ENCODE measurements around the gene CPNE6. TPM values are rescaled to one million over a fixed set of nuclear protein-coding genes. Genes with fewer than 3 reads are reported as not detected.

The CPNE6 gene
- total and polyA plus RNA-seq, 2 of the 8 experiments (the other 6 are each of a cell fraction or from before 2014, with no cell fraction given): 0.05 TPM; not detected in 1

DNA sequence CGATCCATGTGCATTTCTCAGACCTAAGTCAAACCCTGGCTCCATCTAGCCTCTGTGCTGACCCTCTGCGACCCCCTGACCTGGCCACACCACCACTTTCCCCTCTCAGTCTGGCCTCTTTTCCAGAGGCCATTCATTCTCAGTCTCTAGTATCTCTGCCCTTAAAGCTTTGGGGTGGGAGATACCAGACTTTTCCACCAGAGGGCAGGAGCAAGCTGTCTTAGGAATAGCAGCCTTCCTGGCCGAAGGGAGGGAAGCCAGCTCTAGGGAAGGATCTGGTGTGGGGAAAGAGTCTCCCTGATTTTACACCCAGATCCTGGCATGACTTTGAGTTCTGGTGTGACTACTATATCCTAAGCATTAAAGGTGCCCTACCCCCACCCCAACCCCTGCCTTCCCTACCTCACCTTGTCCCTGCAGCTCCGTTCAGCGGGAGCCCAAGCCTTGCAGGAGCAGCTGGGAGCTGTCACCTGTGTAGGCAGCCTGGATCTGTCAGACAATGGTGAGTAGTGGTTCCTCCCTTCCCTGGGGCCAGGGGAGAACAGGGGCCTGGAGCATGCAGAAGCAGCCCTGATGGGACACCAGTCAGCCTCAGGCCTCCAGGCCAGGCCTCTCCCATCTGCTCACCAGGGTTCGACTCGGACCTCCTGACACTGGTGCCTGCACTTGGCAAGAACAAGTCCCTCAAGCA is 13.0 kb upstream of the CPNE6 start (continued):
- peak in 2 of 3 experiments; percentile 84 to 93; a peak in 3 of 4 replicates for TF ChIP-seq CTCF (IDR thresholded peaks at IDR 0.05; ENCODE audit: control extremely low read depth in 1 of 3, insufficient read depth in 1 of 3, low read depth in 1 of 3, low read length in 3 of 3)
- TF ChIP-seq PHF8 (conservative IDR thresholded peaks at IDR 0.05; ENCODE audit: low read depth, low read length): 0 out of 2 replicates have a peak, but pooled peaks have one; percentile 20
- TF ChIP-seq RAD21 (IDR thresholded peaks at IDR 0.05 in 1 of 2, conservative IDR thresholded peaks at IDR 0.05 in 1 of 2; ENCODE audit: low read depth in 2 of 2, low read length in 2 of 2): peak; percentile 93 to 97
- TF ChIP-seq, protein P1, sequence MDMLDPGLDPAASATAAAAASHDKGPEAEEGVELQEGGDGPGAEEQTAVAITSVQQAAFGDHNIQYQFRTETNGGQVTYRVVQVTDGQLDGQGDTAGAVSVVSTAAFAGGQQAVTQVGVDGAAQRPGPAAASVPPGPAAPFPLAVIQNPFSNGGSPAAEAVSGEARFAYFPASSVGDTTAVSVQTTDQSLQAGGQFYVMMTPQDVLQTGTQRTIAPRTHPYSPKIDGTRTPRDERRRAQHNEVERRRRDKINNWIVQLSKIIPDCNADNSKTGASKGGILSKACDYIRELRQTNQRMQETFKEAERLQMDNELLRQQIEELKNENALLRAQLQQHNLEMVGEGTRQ (IDR thresholded peaks at IDR 0.05; ENCODE audit: low read length): no peak

Data from H1 (cell line).